Stomach (tissue), 9 donors: ENCODE measurements around the gene LRRC56. TPM values are rescaled to one million over a fixed set of nuclear protein-coding genes. Genes with fewer than 3 reads are reported as not detected.

Source experiments
- DNase-seq, 2 donors: peaks; one replicate each; pipeline versions ENCODE4 v3.0.0 to v3.0.0-alpha.2; 2013 to 2019
- H3K27ac ChIP-seq, 5 donors: fragments of 200-600 bp in 4 of 5; sonication (generic) in 4 of 5; one replicate each; pipeline ENCODE4 v1.5.1; 2013 to 2019; ENCODE audit warnings: mild to moderate bottlenecking in 1 of 5, moderate library complexity in 1 of 5
- H3K27me3 ChIP-seq, 3 donors: fragments of 200-600 bp; sonication (generic); one replicate each; pipeline ENCODE4 v1.5.1; 2017 to 2019; ENCODE audit warnings: mixed run types in 1 of 3
- H3K36me3 ChIP-seq, 4 donors: fragments of 200-600 bp; sonication (generic); 1 replicate in 3 of 4; 2 replicates in 1 of 4; pipeline ENCODE4 v1.5.1; 2016 to 2019
- H3K4me1 ChIP-seq, 4 donors: fragments of 200-600 bp; sonication (generic); one replicate each; pipeline ENCODE4 v1.5.1; 2016 to 2019
- H3K4me3 ChIP-seq, 4 donors: fragments of 200-600 bp; sonication (generic) in 3 of 4; one replicate each; pipeline ENCODE4 v1.5.1; 2016 to 2019; ENCODE audit warnings: mild to moderate bottlenecking in 1 of 4
- H3K9me3 ChIP-seq, 4 donors: fragments of 200-600 bp; sonication (generic); one replicate each; pipeline ENCODE4 v1.5.1; 2016 to 2019
- CTCF ChIP-seq, 7 experiments: fragments of 450-650 bp in 4 of 7; fragments of 200-600 bp in 3 of 7; sonication (generic) in 3 of 7; IDR thresholded peaks; one replicate each; pipeline ENCODE4 v1.5.1; 2016 to 2019; ENCODE audit warnings: antibody characterized with exemption in 7 of 7, control low read depth in 2 of 7, mild to moderate bottlenecking in 1 of 7
- EP300 ChIP-seq: sonication (generic); formaldehyde crosslinking; IDR thresholded peaks from one replicate; pipeline ENCODE4 v1.6.1; 2017; ENCODE audit warnings: antibody characterized with exemption
- POLR2A ChIP-seq, 4 donors: fragments of 450-650 bp; IDR thresholded peaks; one replicate each; pipeline ENCODE4 v1.6.1; 2016; ENCODE audit warnings: antibody characterized with exemption in 4 of 4, control low read depth in 2 of 4, mild to moderate bottlenecking in 1 of 4, moderate library complexity in 1 of 4
- POLR2AphosphoS5 ChIP-seq, 3 donors: sonication (generic); formaldehyde crosslinking; IDR thresholded peaks; one replicate each; pipeline ENCODE4 v1.6.1; 2016; ENCODE audit warnings: antibody characterized with exemption in 3 of 3
- WGBS, 5 donors: extraction: QIAGEN DNeasy Blood & Tissue Kit in 3 of 5; methylation state at CpG; one replicate each; pipeline versions ENCODE4 v1.1.5 to v1.1.7; 2013 to 2018; 5-methylcytosine and 5-hydroxymethylcytosine counted together
- intact Hi-C: fragments of 100-400 bp; cut with DNase I; formaldehyde crosslinking; loops from one replicate; pipeline ENCODE4 v1.15.1; 2023; ENCODE audit warnings: low total_unique reads
- polyA plus RNA-seq, 3 donors: library from polyadenylated mRNA; stranded (reverse); fragments of 200-250 nt; gene quantifications; one replicate each; pipeline ENCODE4 v1.2.3, GENCODE V29; 2013
- total RNA-seq, 5 donors: library from RNA; depleted of rRNA; stranded (reverse); fragments of >200 nt; gene quantifications; one replicate each; pipeline versions ENCODE4 v1.1.0 to v1.2.3, GENCODE V29; 2014 to 2016
- donor health status: healthy with polysubstance abuse.
- donor health status: Bipolar disorder and iron deficiency.
- donor health status: healthy.

The LRRC56 gene
- total and polyA plus RNA-seq, 8 donors = 0.18 to 8.1 (median 2.9) TPM; not detected in 1

- WGBS, 5 donors = 68 to 79% (median 76%) methylated on average over 11 to 18 of the region's 18 CpGs
- Histone ChIP-seq H3K36me3 (peaks cover 13 to 36% (median 33%) of the 10 kb centered on the region in 4 donors), H3K9me3 (no peaks in the 10 kb centered on the region), H3K4me3 (no peak overlapping the region), H3K27ac (no peak overlapping the region), H3K27me3 (no peaks in the 10 kb centered on the region), H3K4me1 (peaks cover 14 to 24% (median 22%) of the 10 kb centered on the region in 4 donors)
- DNase-seq = peak in 1 of 2 donors; percentile 2
- TF ChIP-seq POLR2AphosphoS5 (IDR thresholded peaks at IDR 0.05) = no peak
- no peak for TF ChIP-seq EP300
- TF ChIP-seq POLR2A (IDR thresholded peaks at IDR 0.05) = no peak
- TF ChIP-seq CTCF (IDR thresholded peaks at IDR 0.05) = no peak
- intact Hi-C loops = no loop called here
Measured at GRCh38 chr11:529728-530411, 7.5 kb upstream of the LRRC56 start.

- TF ChIP-seq EP300 (no peak), POLR2AphosphoS5 (IDR thresholded peaks at IDR 0.05) (no peak), POLR2A (IDR thresholded peaks at IDR 0.05) (no peak), CTCF (IDR thresholded peaks at IDR 0.05) (no peak)
- peak in 1 of 2 donors; percentile 7 for DNase-seq
Measured at GRCh38 chr11:530960-531831, 6.1 kb upstream of the LRRC56 start.

GRCh38 chr11:531919-532526, 5.3 kb upstream of the LRRC56 start:
- Histone ChIP-seq H3K36me3 (peaks cover 13 to 36% (median 33%) of the 10 kb centered on the region in 4 donors), H3K27ac (no peak overlapping the region), H3K27me3 (peaks cover 0 to 8% (median 0%) of the 10 kb centered on the region in 3 donors), H3K4me3 (no peak overlapping the region), H3K9me3 (no peaks in the 10 kb centered on the region), H3K4me1 (peaks cover 27 to 37% (median 36%) of the 10 kb centered on the region in 4 donors)
- no peak for TF ChIP-seq POLR2A (IDR thresholded peaks at IDR 0.05)
- TF ChIP-seq CTCF (IDR thresholded peaks at IDR 0.05) = no peak
- TF ChIP-seq EP300 = no peak
- no peak for TF ChIP-seq POLR2AphosphoS5 (IDR thresholded peaks at IDR 0.05)
- WGBS, 5 donors = 84 to 88% (median 87%) methylated on average over 16 to 18 of the region's 18 CpGs
- intact Hi-C loops = no loop called here
- peak in 1 of 2 donors; percentile 3 for DNase-seq

More at GRCh38 chr11:530960-531831, 6.1 kb upstream of the LRRC56 start:
- Histone ChIP-seq H3K36me3 (peaks cover 13 to 36% (median 33%) of the 10 kb centered on the region in 4 donors), H3K9me3 (no peaks in the 10 kb centered on the region), H3K27me3 (no peaks in the 10 kb centered on the region), H3K4me3 (no peak overlapping the region), H3K27ac (no peak overlapping the region), H3K4me1 (peaks cover 20 to 28% (median 28%) of the 10 kb centered on the region in 4 donors)
- WGBS, 5 donors = 85 to 91% (median 89%) methylated on average over 20 to 28 of the region's 28 CpGs
- intact Hi-C loops = no loop called here

- no peak overlapping the region for H3K27ac ChIP-seq
- DNase-seq = peak in 1 of 2 donors; percentile 39
- peaks cover 33 to 42% (median 41%) of the 10 kb centered on the region in 4 donors for H3K4me1 ChIP-seq
- 70 to 84% (median 79%) methylated on average over 15 to 23 of the region's 23 CpGs for WGBS, 5 donors
- H3K36me3 ChIP-seq = peaks cover 13 to 36% (median 33%) of the 10 kb centered on the region in 4 donors
- intact Hi-C loops = no loop called here
- H3K27me3 ChIP-seq = peaks cover 0 to 13% (median 0%) of the 10 kb centered on the region in 3 donors
- TF ChIP-seq POLR2AphosphoS5 (IDR thresholded peaks at IDR 0.05) (no peak), POLR2A (IDR thresholded peaks at IDR 0.05) (no peak), EP300 (no peak), CTCF (IDR thresholded peaks at IDR 0.05) (no peak)
- H3K9me3 ChIP-seq = no peaks in the 10 kb centered on the region
- H3K4me3 ChIP-seq = no peak overlapping the region
Measured at GRCh38 chr11:532527-532985, 4.8 kb upstream of the LRRC56 start.
